Sigmoid colon (tissue), 7 donors: ENCODE data around the gene RC3H1. TPM values are rescaled to one million over a fixed set of nuclear protein-coding genes. Genes with fewer than 3 reads are reported as not detected.

Experiments
- DNase-seq: peaks from one replicate; pipeline ENCODE4 v3.0.0-alpha.2; 2019
- H3K27ac ChIP-seq, 4 donors: fragments of 200-600 bp; sonication (generic); one replicate each; pipeline ENCODE4 v1.5.1; 2016 to 2019; ENCODE audit warnings: mild to moderate bottlenecking in 1 of 4
- H3K27me3 ChIP-seq, 3 donors: fragments of 200-600 bp; sonication (generic); one replicate each; pipeline ENCODE4 v1.5.1; 2019; ENCODE audit warnings: mild to moderate bottlenecking in 1 of 3
- H3K36me3 ChIP-seq, 4 donors: fragments of 200-600 bp; sonication (generic); one replicate each; pipeline ENCODE4 v1.5.1; 2016 to 2019
- H3K4me1 ChIP-seq, 4 donors: fragments of 200-600 bp; sonication (generic); one replicate each; pipeline ENCODE4 v1.5.1; 2017 to 2019
- H3K4me3 ChIP-seq, 4 donors: fragments of 200-600 bp; sonication (generic); one replicate each; pipeline ENCODE4 v1.5.1; 2017 to 2019; ENCODE audit warnings: mild to moderate bottlenecking in 2 of 4, moderate library complexity in 1 of 4
- H3K9me3 ChIP-seq, 4 donors: fragments of 200-600 bp in 3 of 4; sonication (generic) in 3 of 4; one replicate each; pipeline versions ENCODE4 v1.5.1 to v1.6.1; 2013 to 2019
- CTCF ChIP-seq, 4 experiments: fragments of 450-650 bp in 3 of 4; fragments of 200-600 bp in 1 of 4; IDR thresholded peaks; one replicate each; pipeline ENCODE4 v1.5.1; 2016 to 2019; ENCODE audit warnings: antibody characterized with exemption in 4 of 4, mild to moderate bottlenecking in 3 of 4, moderate library complexity in 2 of 4
- EP300 ChIP-seq, 4 donors: sonication (generic); formaldehyde crosslinking; IDR thresholded peaks; one replicate each; pipeline ENCODE4 v1.6.1; 2017; ENCODE audit warnings: antibody characterized with exemption in 4 of 4
- POLR2A ChIP-seq, 2 donors: fragments of 450-650 bp; IDR thresholded peaks; one replicate each; pipeline ENCODE4 v1.6.1; 2016; ENCODE audit warnings: antibody characterized with exemption in 2 of 2, mild to moderate bottlenecking in 2 of 2, moderate library complexity in 2 of 2
- POLR2AphosphoS5 ChIP-seq, 4 donors: sonication (generic); formaldehyde crosslinking; IDR thresholded peaks; one replicate each; pipeline ENCODE4 v1.6.1; 2017; ENCODE audit warnings: antibody characterized with exemption in 4 of 4
- WGBS, 2 donors: extraction: QIAGEN DNeasy Blood & Tissue Kit; methylation state at CpG; one replicate each; pipeline ENCODE4 v1.1.7; 2013; 5-methylcytosine and 5-hydroxymethylcytosine counted together
- intact Hi-C: fragments of 100-400 bp; cut with DNase I; formaldehyde crosslinking; loops from one replicate; pipeline ENCODE4 v1.15.1; 2023
- polyA plus RNA-seq, 3 donors: library from polyadenylated mRNA; stranded (reverse); fragments of 200-250 nt; gene quantifications; one replicate each; pipeline ENCODE4 v1.2.3, GENCODE V29; 2013
- total RNA-seq, 4 donors: library from RNA; depleted of rRNA; stranded (reverse); fragments of >200 nt; gene quantifications; one replicate each; pipeline ENCODE4 v1.1.0, GENCODE V29; 2016
- donor health status: healthy with polysubstance abuse.
- donor health status: Bipolar disorder and iron deficiency.
- donor health status: healthy.

Gene RC3H1
- total and polyA plus RNA-seq, 7 donors: 2.4 to 55.9 (median 22.5) TPM

GRCh38 chr1:173903827-173904531, 118.2 kb downstream of the RC3H1 start:
- no peak overlapping the region for H3K27ac ChIP-seq
- no peak for TF ChIP-seq CTCF (IDR thresholded peaks at IDR 0.05)
- no peak for TF ChIP-seq POLR2AphosphoS5 (IDR thresholded peaks at IDR 0.05)
- no peak for TF ChIP-seq POLR2A (IDR thresholded peaks at IDR 0.05)
- TF ChIP-seq EP300 (IDR thresholded peaks at IDR 0.05): no peak

GRCh38 chr1:173900992-173901391, 121.2 kb downstream of the RC3H1 start:
- Histone ChIP-seq H3K4me1 (no peaks in the 10 kb centered on the region), H3K4me3 (no peak overlapping the region), H3K9me3 (no peaks in the 10 kb centered on the region), H3K27ac (no peak overlapping the region), H3K27me3 (no peaks in the 10 kb centered on the region), H3K36me3 (no peaks in the 10 kb centered on the region)
- no peak for DNase-seq
- intact Hi-C loops: no loop called here
- WGBS, 2 donors: 60 to 71% methylated on average over 3 of the region's 3 CpGs
- TF ChIP-seq POLR2A (IDR thresholded peaks at IDR 0.05) (no peak), POLR2AphosphoS5 (IDR thresholded peaks at IDR 0.05) (no peak), CTCF (IDR thresholded peaks at IDR 0.05) (no peak), EP300 (IDR thresholded peaks at IDR 0.05) (no peak)

More at GRCh38 chr1:173903827-173904531, 118.2 kb downstream of the RC3H1 start:
- Histone ChIP-seq H3K4me1 (no peaks in the 10 kb centered on the region), H3K9me3 (no peaks in the 10 kb centered on the region), H3K36me3 (no peaks in the 10 kb centered on the region), H3K4me3 (no peak overlapping the region), H3K27me3 (no peaks in the 10 kb centered on the region)
- no peak for DNase-seq
- intact Hi-C loops: no loop called here
- WGBS, 2 donors: 39 to 77% methylated on average over 6 of the region's 6 CpGs

- intact Hi-C loops: no loop called here
- DNase-seq: no peak
- Histone ChIP-seq H3K4me3 (no peak overlapping the region), H3K27me3 (no peaks in the 10 kb centered on the region), H3K9me3 (no peaks in the 10 kb centered on the region), H3K27ac (no peak overlapping the region), H3K36me3 (peaks cover 0 to 4% (median 0%) of the 10 kb centered on the region in 4 donors), H3K4me1 (no peaks in the 10 kb centered on the region)
- no peak for TF ChIP-seq EP300 (IDR thresholded peaks at IDR 0.05)
- TF ChIP-seq POLR2AphosphoS5 (IDR thresholded peaks at IDR 0.05): no peak
- no peak for TF ChIP-seq CTCF (IDR thresholded peaks at IDR 0.05)
- TF ChIP-seq POLR2A (IDR thresholded peaks at IDR 0.05): no peak
- WGBS, 2 donors: 86 to 94% methylated on average over 2 of the region's 2 CpGs
Measured at GRCh38 chr1:173900427-173900826, 121.7 kb downstream of the RC3H1 start.

- H3K36me3 ChIP-seq: peaks cover 0 to 9% (median 0%) of the 10 kb centered on the region in 4 donors
- no peak for TF ChIP-seq POLR2A (IDR thresholded peaks at IDR 0.05)
- TF ChIP-seq EP300 (IDR thresholded peaks at IDR 0.05): no peak
- no peak for TF ChIP-seq CTCF (IDR thresholded peaks at IDR 0.05)
- no peak for TF ChIP-seq POLR2AphosphoS5 (IDR thresholded peaks at IDR 0.05)
- intact Hi-C loops: no loop called here
- no peaks in the 10 kb centered on the region for H3K9me3 ChIP-seq
- no peak for DNase-seq
- peaks cover 0 to 6% (median 0%) of the 10 kb centered on the region in 4 donors for H3K4me1 ChIP-seq
- WGBS, 2 donors: 70 to 78% methylated on average over 3 of the region's 3 CpGs
- no peak overlapping the region for H3K4me3 ChIP-seq
- H3K27ac ChIP-seq: no peak overlapping the region
- H3K27me3 ChIP-seq: no peaks in the 10 kb centered on the region
Measured at GRCh38 chr1:173894189-173894588, 128.0 kb downstream of the RC3H1 start.
